GM12878 (cell line): Measurements from ENCODE around the gene DCBLD2.

Experiments used
- BRCA1 ChIP-seq: IDR thresholded peaks from 2 replicates; pipeline ENCODE4 v1.6.1; 2011; ENCODE audit warnings: low read depth, low read length, improper control_type of control experiment
- EZH2 ChIP-seq: IDR thresholded peaks from 2 replicates; pipeline ENCODE4 v1.6.1; 2012; ENCODE audit warnings: low read depth, mild to moderate bottlenecking, control low read depth, inconsistent platforms, low read length, borderline replicate concordance; ENCODE audit not compliant: control insufficient read depth
- MAX ChIP-seq: IDR thresholded peaks from 2 replicates; pipeline ENCODE4 v1.6.1; 2012; ENCODE audit warnings: low read depth, low read length, improper control_type of control experiment
- NFXL1 ChIP-seq: fragments of 450-650 bp; IDR thresholded peaks from 2 replicates; pipeline ENCODE4 v1.6.1; 2017; ENCODE audit warnings: antibody characterized with exemption, mild to moderate bottlenecking, borderline replicate concordance
- NR2C2 ChIP-seq: IDR thresholded peaks from 2 replicates; pipeline ENCODE4 v1.6.1; 2011; ENCODE audit warnings: borderline replicate concordance, low read depth; ENCODE audit not compliant: control insufficient read depth, insufficient read length
- PAX8 ChIP-seq: fragments of 450-650 bp; IDR thresholded peaks from 2 replicates; pipeline ENCODE4 v1.6.1; 2017; ENCODE audit warnings: mild to moderate bottlenecking, moderate library complexity
- POLR2A ChIP-seq: IDR thresholded peaks from 2 replicates; pipeline ENCODE4 v1.6.1; 2011; ENCODE audit warnings: low read depth, mild to moderate bottlenecking, low read length
- REST ChIP-seq: IDR thresholded peaks from 2 replicates; pipeline ENCODE4 v1.6.1; 2012; ENCODE audit warnings: mild to moderate bottlenecking, low read depth, low read length
- SPI1 ChIP-seq: IDR thresholded peaks from 2 replicates; pipeline ENCODE4 v1.6.1; 2011; ENCODE audit warnings: low read depth, mild to moderate bottlenecking, low read length, moderate library complexity, borderline replicate concordance; ENCODE audit not compliant: insufficient read depth
- TAF1 ChIP-seq: IDR thresholded peaks from 2 replicates; pipeline ENCODE4 v1.6.1; 2011; ENCODE audit warnings: mild to moderate bottlenecking, low read depth, low read length, borderline replicate concordance
- YBX1 ChIP-seq: fragments of 450-650 bp; IDR thresholded peaks from 2 replicates; pipeline ENCODE4 v1.6.1; 2016; ENCODE audit warnings: antibody characterized with exemption
- ZZZ3 ChIP-seq: IDR thresholded peaks from 2 replicates; pipeline ENCODE4 v1.6.1; 2011; ENCODE audit warnings: low read depth; ENCODE audit not compliant: control insufficient read depth, insufficient read length
- TF ChIP-seq, protein P1 (sequence below): fragments of 150-350 bp; IDR thresholded peaks from 2 replicates; pipeline ENCODE4 v1.6.1; 2014; ENCODE audit warnings: mild to moderate bottlenecking, low read depth, low read length
- TF ChIP-seq, protein P2 (sequence below): fragments of 450-650 bp; IDR thresholded peaks from 2 replicates; pipeline ENCODE4 v1.6.1; 2017; ENCODE audit warnings: mild to moderate bottlenecking

- no peak for TF ChIP-seq POLR2A
- TF ChIP-seq NFXL1, result no peak
- TF ChIP-seq, protein P1, sequence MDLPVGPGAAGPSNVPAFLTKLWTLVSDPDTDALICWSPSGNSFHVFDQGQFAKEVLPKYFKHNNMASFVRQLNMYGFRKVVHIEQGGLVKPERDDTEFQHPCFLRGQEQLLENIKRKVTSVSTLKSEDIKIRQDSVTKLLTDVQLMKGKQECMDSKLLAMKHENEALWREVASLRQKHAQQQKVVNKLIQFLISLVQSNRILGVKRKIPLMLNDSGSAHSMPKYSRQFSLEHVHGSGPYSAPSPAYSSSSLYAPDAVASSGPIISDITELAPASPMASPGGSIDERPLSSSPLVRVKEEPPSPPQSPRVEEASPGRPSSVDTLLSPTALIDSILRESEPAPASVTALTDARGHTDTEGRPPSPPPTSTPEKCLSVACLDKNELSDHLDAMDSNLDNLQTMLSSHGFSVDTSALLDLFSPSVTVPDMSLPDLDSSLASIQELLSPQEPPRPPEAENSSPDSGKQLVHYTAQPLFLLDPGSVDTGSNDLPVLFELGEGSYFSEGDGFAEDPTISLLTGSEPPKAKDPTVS, result no peak
- TF ChIP-seq YBX1, result no peak
- TF ChIP-seq TAF1, result no peak
- no peak for TF ChIP-seq REST
- TF ChIP-seq MAX, result no peak
- TF ChIP-seq NR2C2, result no peak
- TF ChIP-seq SPI1, result no peak
- TF ChIP-seq ZZZ3, result no peak
- no peak for TF ChIP-seq BRCA1
- TF ChIP-seq, protein P2, sequence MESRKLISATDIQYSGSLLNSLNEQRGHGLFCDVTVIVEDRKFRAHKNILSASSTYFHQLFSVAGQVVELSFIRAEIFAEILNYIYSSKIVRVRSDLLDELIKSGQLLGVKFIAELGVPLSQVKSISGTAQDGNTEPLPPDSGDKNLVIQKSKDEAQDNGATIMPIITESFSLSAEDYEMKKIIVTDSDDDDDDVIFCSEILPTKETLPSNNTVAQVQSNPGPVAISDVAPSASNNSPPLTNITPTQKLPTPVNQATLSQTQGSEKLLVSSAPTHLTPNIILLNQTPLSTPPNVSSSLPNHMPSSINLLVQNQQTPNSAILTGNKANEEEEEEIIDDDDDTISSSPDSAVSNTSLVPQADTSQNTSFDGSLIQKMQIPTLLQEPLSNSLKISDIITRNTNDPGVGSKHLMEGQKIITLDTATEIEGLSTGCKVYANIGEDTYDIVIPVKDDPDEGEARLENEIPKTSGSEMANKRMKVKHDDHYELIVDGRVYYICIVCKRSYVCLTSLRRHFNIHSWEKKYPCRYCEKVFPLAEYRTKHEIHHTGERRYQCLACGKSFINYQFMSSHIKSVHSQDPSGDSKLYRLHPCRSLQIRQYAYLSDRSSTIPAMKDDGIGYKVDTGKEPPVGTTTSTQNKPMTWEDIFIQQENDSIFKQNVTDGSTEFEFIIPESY, result no peak
- TF ChIP-seq EZH2, result no peak
- TF ChIP-seq PAX8, result no peak
Observed at GRCh38 chr3:98912448-98912847, 11.0 kb upstream of the DCBLD2 start.
